ENCODE results near the gene CDK8. TPM values are rescaled to one million over a fixed set of nuclear protein-coding genes. Genes with fewer than 3 reads are reported as not detected.

CDK8 gene
- total RNA-seq, result 11.2 TPM
- long read RNA-seq, transcript CDK8-201 (13 exons, 3,055 nt), result major isoform, 10 of 17 reads
- long read RNA-seq, partial matches to known transcripts, result 1 of 17 reads
- long read RNA-seq, other reads (novel, unspliced or antisense), result 6 of 17 reads

- Histone ChIP-seq H3K4me1 (peaks cover 20% of the 10 kb centered on the region), H3K27me3 (no peaks in the 10 kb centered on the region), H3K36me3 (no peaks in the 10 kb centered on the region), H3K4me3 (peak within 1 kb of the TSS; percentile 81), H3K27ac (peak within 1 kb of the TSS; percentile 95), H3K9me3 (no peaks in the 10 kb centered on the region)
- DNase-seq, result peak; percentile 96
- TF ChIP-seq CTCF (IDR thresholded peaks at IDR 0.05), result no peak
- ATAC-seq, result peak; percentile 96
- intact Hi-C loops (cut with DNase I), result no loop called here
Observed at GRCh38 chr13:26253787-26254582, at the start of gene CDK8. TSS of gene CDK8 (plus strand) at chr13:26254129. CDS start at chr13:26254642, 513 bp downstream.

GRCh38 chr13:26208287-26208686 lies 45.6 kb upstream of the CDK8 start:
- Histone ChIP-seq H3K9me3 (no peaks in the 10 kb centered on the region), H3K4me1 (no peaks in the 10 kb centered on the region), H3K4me3 (no peak overlapping the region), H3K36me3 (peaks cover 68% of the 10 kb centered on the region), H3K27me3 (no peaks in the 10 kb centered on the region), H3K27ac (no peak overlapping the region)
- no peak for TF ChIP-seq CTCF (IDR thresholded peaks at IDR 0.05)
- DNase-seq, result no peak
- intact Hi-C loops (cut with DNase I), result no loop called here
- no peak for ATAC-seq

GRCh38 chr13:26213345-26213744 lies 40.6 kb upstream of the CDK8 start:
- Histone ChIP-seq H3K27me3 (no peaks in the 10 kb centered on the region), H3K36me3 (peaks cover 97% of the 10 kb centered on the region), H3K4me1 (no peaks in the 10 kb centered on the region), H3K27ac (no peak overlapping the region), H3K4me3 (no peak overlapping the region), H3K9me3 (no peaks in the 10 kb centered on the region)
- TF ChIP-seq CTCF (IDR thresholded peaks at IDR 0.05), result no peak
- no peak for DNase-seq
- ATAC-seq, result no peak
- intact Hi-C loops (cut with DNase I), result no loop called here

- Histone ChIP-seq H3K4me3 (no peak overlapping the region), H3K27ac (no peak overlapping the region), H3K9me3 (no peaks in the 10 kb centered on the region), H3K36me3 (peaks cover 97% of the 10 kb centered on the region), H3K4me1 (no peaks in the 10 kb centered on the region), H3K27me3 (no peaks in the 10 kb centered on the region)
- no peak for TF ChIP-seq CTCF (IDR thresholded peaks at IDR 0.05)
- DNase-seq (no peak), ATAC-seq (no peak)
- intact Hi-C loops (cut with DNase I), result no loop called here
Observed at GRCh38 chr13:26213982-26214381, 39.9 kb upstream of the CDK8 start.

- ATAC-seq (no peak), DNase-seq (no peak)
- TF ChIP-seq CTCF (IDR thresholded peaks at IDR 0.05), result no peak
- peaks cover 19% of the 10 kb centered on the region for H3K4me1 ChIP-seq
- intact Hi-C loops (cut with DNase I), result no loop called here
- H3K27ac ChIP-seq, result no peak overlapping the region
- H3K27me3 ChIP-seq, result no peaks in the 10 kb centered on the region
- H3K36me3 ChIP-seq, result peaks cover 90% of the 10 kb centered on the region
- no peaks in the 10 kb centered on the region for H3K9me3 ChIP-seq
- H3K4me3 ChIP-seq, result no peak overlapping the region
Observed at GRCh38 chr13:26216042-26216441, 37.9 kb upstream of the CDK8 start.

All from upper lobe of right lung (tissue), 1 donor.